CD4-positive, alpha-beta T cell treated with Interleukin-4 for 1 hour (primary cell): ENCODE measurements around the gene ADARB2.
"Not testable (repeated sequence)": the region's sequence is repeated elsewhere in the genome, so short reads cannot be mapped to it uniquely, and the experiment has no call there.

Source experiments
- DNase-seq, 2 donors: peaks; one replicate each; pipeline ENCODE4 v3.0.0-alpha.2; 2020 to 2022

ADARB2 gene

GRCh38 chr10:1232164-1232911 lies 505.0 kb downstream of the ADARB2 start:
- no peak for DNase-seq

GRCh38 chr10:1230592-1231275 lies 506.6 kb downstream of the ADARB2 start:
- DNase-seq = no peak

GRCh38 chr10:1230138-1230537 lies 507.2 kb downstream of the ADARB2 start:
- no peak for DNase-seq

- no peak for DNase-seq
These were observed 507.8 kb downstream of the ADARB2 start for GRCh38 chr10:1229574-1229973.

- no peak for DNase-seq
These were observed 508.2 kb downstream of the ADARB2 start for GRCh38 chr10:1229116-1229515.

GRCh38 chr10:1228467-1228975 lies 508.8 kb downstream of the ADARB2 start:
- no peak for DNase-seq

GRCh38 chr10:1227510-1228402 lies 509.6 kb downstream of the ADARB2 start:
- DNase-seq = no peak

GRCh38 chr10:1226907-1227306 lies 510.4 kb downstream of the ADARB2 start:
- DNase-seq = not testable (repeated sequence)

- not testable (repeated sequence) for DNase-seq
These were observed 517.5 kb downstream of the ADARB2 start for GRCh38 chr10:1219874-1220273.

- no peak for DNase-seq
These were observed 519.7 kb downstream of the ADARB2 start for GRCh38 chr10:1217661-1218060.

- DNase-seq = no peak
These were observed 520.1 kb downstream of the ADARB2 start for GRCh38 chr10:1217237-1217587.

- no peak for DNase-seq
These were observed 520.6 kb downstream of the ADARB2 start for GRCh38 chr10:1216574-1217236.

- DNase-seq = no peak
These were observed 521.3 kb downstream of the ADARB2 start for GRCh38 chr10:1215862-1216573.

GRCh38 chr10:1214882-1215540 lies 522.3 kb downstream of the ADARB2 start:
- DNase-seq = no peak

GRCh38 chr10:1214071-1214675 lies 523.2 kb downstream of the ADARB2 start:
- DNase-seq = no peak

- DNase-seq = no peak
These were observed 523.9 kb downstream of the ADARB2 start for GRCh38 chr10:1213252-1214070.

- DNase-seq = no peak
These were observed 524.7 kb downstream of the ADARB2 start for GRCh38 chr10:1212571-1213141.

GRCh38 chr10:1211844-1212570 lies 525.3 kb downstream of the ADARB2 start:
- DNase-seq = no peak

GRCh38 chr10:1210667-1211066 lies 526.7 kb downstream of the ADARB2 start:
- DNase-seq = no peak
